ENCODE measurements around the gene UBE2G1.

UBE2G1 gene

GRCh38 chr17:4334332-4334731, 32.1 kb downstream of the UBE2G1 start:
- DNase-seq (ENCODE audit: extremely low read depth, low read depth) = no peak
- TF ChIP-seq, protein P1, sequence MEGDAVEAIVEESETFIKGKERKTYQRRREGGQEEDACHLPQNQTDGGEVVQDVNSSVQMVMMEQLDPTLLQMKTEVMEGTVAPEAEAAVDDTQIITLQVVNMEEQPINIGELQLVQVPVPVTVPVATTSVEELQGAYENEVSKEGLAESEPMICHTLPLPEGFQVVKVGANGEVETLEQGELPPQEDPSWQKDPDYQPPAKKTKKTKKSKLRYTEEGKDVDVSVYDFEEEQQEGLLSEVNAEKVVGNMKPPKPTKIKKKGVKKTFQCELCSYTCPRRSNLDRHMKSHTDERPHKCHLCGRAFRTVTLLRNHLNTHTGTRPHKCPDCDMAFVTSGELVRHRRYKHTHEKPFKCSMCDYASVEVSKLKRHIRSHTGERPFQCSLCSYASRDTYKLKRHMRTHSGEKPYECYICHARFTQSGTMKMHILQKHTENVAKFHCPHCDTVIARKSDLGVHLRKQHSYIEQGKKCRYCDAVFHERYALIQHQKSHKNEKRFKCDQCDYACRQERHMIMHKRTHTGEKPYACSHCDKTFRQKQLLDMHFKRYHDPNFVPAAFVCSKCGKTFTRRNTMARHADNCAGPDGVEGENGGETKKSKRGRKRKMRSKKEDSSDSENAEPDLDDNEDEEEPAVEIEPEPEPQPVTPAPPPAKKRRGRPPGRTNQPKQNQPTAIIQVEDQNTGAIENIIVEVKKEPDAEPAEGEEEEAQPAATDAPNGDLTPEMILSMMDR (IDR thresholded peaks at IDR 0.05; ENCODE audit: low read depth, low read length, missing control alignments) = no peak
- H3K4me3 ChIP-seq (replicated peaks; ENCODE audit: low read depth, low read length) = no peak overlapping the region

DNA sequence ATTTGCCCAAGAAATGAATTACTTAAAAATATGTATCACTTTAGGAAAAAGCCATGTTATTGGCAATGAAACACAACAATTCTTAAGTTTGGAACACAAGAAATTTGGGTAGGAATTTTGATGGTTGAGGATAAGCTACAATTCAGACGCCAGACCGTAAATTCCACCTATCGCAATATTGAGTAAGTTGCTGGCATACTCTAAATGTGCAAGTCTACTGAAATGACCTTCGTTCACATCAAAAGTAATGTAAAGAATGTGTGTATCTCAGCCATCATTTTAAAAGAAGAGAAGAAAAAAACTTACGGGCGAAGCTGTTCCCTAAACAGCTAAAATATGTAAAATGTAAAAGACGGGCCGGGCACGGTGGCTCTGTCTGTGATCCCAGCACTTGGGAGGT, 33.4 kb downstream of the UBE2G1 start:
- no peak for DNase-seq (ENCODE audit: extremely low read depth, low read depth)
- H3K4me3 ChIP-seq (replicated peaks; ENCODE audit: low read depth, low read length) = no peak overlapping the region

DNA sequence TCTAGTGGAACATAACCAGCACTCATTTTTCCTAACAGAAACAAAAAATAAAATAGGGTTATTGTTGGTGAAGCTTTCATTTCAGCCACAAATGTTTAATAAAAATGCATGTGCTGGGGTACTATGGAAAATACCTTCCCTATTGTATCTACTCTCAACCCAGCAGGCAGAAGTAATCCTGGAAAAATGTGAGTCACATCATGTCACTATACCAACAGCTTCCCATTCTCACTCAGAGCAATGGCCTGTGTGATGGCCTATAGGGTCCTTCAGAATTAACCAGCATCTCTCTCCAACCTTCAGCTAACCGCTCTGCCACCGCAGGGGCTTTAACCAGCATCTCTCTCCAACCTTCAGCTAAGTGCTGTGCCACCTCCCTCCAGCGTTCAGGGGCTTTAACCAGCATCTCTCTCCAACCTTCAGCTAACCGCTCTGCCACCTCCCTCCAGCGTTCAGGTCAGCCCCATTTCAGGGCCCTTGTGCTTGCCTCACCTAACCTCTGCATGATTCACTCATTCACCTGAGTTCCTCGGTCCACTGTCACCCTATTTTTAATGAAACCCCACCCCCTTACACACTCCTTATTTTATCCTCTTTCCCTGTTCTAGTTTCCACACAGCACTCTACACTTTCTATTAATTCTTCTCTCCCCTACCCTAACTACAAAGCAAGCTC, 34.0 kb downstream of the UBE2G1 start:
- DNase-seq (ENCODE audit: extremely low read depth, low read depth) = no peak
- no peak overlapping the region for H3K4me3 ChIP-seq (replicated peaks; ENCODE audit: low read depth, low read length)
- TF ChIP-seq, protein P1 (IDR thresholded peaks at IDR 0.05; ENCODE audit: low read depth, low read length, missing control alignments) = no peak

More for the DNA sequence above, 33.4 kb downstream of the UBE2G1 start:
- TF ChIP-seq, protein P1 (IDR thresholded peaks at IDR 0.05; ENCODE audit: low read depth, low read length, missing control alignments) = no peak

DNA sequence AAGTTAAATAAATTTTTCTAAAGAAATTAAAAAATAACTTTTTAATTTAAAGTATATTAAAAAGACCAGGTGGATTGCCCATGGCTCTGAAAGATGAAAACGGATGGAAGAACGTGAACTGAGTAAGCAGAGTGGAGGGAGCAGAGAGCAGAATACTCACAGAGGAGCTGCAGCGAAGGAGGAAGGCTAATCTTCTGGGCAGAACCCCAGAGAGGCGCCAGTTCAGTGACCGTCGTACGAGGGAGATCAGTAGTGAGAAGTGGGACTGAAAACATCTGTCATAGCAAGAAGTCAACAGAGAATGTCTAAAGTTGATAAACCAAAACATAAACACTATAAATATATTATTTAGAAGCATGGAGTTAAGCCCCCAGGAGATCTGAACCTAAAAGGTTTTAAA, 34.9 kb downstream of the UBE2G1 start:
- no peak for DNase-seq (ENCODE audit: extremely low read depth, low read depth)
- H3K4me3 ChIP-seq (replicated peaks; ENCODE audit: low read depth, low read length) = no peak overlapping the region
- TF ChIP-seq, protein P1 (IDR thresholded peaks at IDR 0.05; ENCODE audit: low read depth, low read length, missing control alignments) = no peak

DNA sequence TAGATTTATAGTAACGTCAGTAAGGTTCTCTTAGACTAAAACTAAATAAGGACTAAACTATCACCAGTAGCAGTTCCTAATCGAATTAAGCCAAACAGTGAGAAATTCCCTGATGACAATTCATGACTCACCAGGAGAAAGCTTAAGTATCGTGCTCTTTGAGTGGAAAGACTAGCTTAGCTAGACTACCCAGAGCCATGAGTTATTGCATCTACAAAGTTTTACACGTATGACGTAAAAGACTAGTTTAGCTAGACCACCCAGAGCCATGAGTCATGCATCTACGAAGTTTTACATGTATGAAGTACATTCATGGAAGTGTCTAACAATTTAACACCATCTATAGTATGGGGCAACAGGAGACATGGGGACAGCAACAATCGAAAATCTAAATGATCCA, 36.6 kb downstream of the UBE2G1 start:
- TF ChIP-seq, protein P1 (IDR thresholded peaks at IDR 0.05; ENCODE audit: low read depth, low read length, missing control alignments) = no peak
- peak; percentile 78 for DNase-seq (ENCODE audit: extremely low read depth, low read depth)
- H3K4me3 ChIP-seq (replicated peaks; ENCODE audit: low read depth, low read length) = no peak overlapping the region

GRCh38 chr17:4327606-4328005, 38.9 kb downstream of the UBE2G1 start:
- peak; percentile 26 for DNase-seq (ENCODE audit: extremely low read depth, low read depth)

More at GRCh38 chr17:4327606-4328005, 38.9 kb downstream of the UBE2G1 start:
- H3K4me3 ChIP-seq (replicated peaks; ENCODE audit: low read depth, low read length) = no peak overlapping the region
- TF ChIP-seq, protein P1 (IDR thresholded peaks at IDR 0.05; ENCODE audit: low read depth, low read length, missing control alignments) = no peak

Data from HFF-Myc (cell line).